Prostate gland (tissue), 2 donors: ENCODE results near the gene HGF.

Experiments
- CTCF ChIP-seq, 4 experiments: fragments of 200-600 bp in 2 of 4; fragments of 450-650 bp in 2 of 4; sonication (generic) in 2 of 4; IDR thresholded peaks; 1 replicate in 3 of 4; 2 replicates in 1 of 4; pipeline ENCODE4 v1.5.1; 2016 to 2019; ENCODE audit warnings: antibody characterized with exemption in 4 of 4, mild to moderate bottlenecking in 2 of 4, moderate library complexity in 2 of 4
- POLR2A ChIP-seq: fragments of 450-650 bp; IDR thresholded peaks from one replicate; pipeline ENCODE4 v1.6.1; 2016; ENCODE audit warnings: antibody characterized with exemption, mild to moderate bottlenecking
- POLR2AphosphoS5 ChIP-seq: sonication (generic); formaldehyde crosslinking; IDR thresholded peaks from one replicate; pipeline ENCODE4 v1.6.1; 2017; ENCODE audit warnings: antibody characterized with exemption

GRCh38 chr7:81694711-81695110, 75.1 kb downstream of the HGF start:
- TF ChIP-seq CTCF (IDR thresholded peaks at IDR 0.05) (no peak), POLR2AphosphoS5 (no peak), POLR2A (no peak)
